Renal pelvis (tissue), 4 donors: ENCODE data around the gene ZBTB8OS. TPM values are rescaled to one million over a fixed set of nuclear protein-coding genes. Genes with fewer than 3 reads are reported as not detected.
A peak's percentile ranks its signal among the peaks of the same experiment; 100 is the strongest.

Source experiments
- DNase-seq: peaks from one replicate; pipeline ENCODE4 v3.0.0-alpha.2; 2013
- polyA plus RNA-seq, 3 donors: library from polyadenylated mRNA; unstranded; fragments of 120-200 nt; gene quantifications; one replicate each; pipeline ENCODE4 v1.2.1, GENCODE V29; 2013; ENCODE audit not compliant: insufficient read length in 3 of 3

ZBTB8OS gene
- polyA plus RNA-seq, 3 donors: 36.1 to 42.6 (median 36.7) TPM

DNA sequence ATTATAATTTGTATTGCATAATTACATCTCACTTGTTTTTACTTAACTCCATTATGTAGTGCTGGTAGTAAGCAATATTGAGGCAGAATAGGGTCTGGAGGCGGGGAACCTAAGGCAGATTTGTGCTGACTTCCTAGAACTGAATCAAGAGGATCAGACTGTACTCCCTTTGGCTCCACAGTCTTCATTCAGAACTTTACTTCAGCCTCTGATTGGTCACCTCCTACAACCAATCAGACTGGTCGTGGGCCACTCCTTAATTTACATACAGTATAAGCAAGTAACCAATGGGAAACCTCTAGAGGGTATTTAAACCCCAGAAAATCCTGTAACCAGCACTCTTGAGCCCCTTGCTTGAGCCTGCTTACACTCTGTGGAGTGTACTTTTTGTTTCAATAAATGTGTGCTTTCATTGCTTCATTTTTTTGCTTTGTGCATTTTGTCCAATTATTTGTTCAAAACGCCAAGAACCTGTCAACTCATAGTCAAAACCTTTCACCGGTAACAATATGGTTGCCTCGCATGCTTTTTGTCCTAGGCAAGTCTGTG is 31.6 kb downstream of the ZBTB8OS start:
- no peak for DNase-seq

DNA sequence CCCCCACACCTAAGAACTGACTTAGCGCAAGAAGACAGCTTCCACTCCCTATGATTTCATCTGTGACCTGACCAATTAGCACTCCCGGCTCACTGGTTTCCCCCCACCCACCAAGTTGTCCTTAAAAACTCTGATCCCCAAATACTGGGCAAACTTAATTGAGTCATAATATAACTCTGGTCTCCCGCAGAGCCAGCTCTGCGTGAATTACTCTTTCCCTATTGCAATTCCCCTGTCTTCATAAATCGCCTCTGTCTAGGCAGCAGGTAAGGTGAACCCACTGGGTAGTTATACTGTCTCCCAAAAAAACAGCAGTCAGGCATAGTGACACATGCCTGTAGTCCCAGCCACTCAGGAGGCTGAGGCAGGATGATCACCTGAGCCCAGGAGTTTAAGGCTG is 36.9 kb downstream of the ZBTB8OS start:
- no peak for DNase-seq

DNA sequence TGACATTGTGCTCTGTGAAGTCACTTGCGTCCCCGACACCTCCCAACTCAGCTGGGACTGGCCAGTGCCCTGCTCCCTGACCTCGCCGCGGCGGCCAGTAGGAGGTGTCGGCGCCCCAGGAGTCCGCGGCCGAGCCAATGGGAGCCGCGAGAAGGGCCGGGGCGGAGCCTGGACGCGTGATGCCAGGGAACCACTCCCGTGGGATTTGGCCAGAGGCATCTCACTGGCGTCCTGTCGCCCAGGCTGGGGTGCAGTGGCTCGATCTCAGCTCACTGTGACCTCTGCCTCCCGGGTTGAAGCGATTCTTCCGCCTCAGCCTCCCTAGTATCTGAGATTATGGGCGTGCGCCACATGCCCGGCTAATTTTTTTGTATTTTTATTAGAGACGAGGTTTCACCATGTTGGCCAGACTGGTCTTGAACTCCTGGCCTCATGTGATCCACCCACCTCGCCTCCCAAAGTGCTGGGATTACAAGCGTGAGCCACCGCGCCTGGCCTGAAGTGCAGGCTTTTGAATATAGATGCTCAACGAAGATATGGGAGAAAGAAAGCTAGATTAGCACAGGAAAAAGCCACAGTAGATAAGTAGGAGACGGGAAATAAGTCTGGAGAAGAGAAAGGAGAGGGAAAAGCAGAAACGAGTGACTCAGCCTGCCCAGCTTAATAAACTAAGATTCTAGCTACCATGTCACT is 38.0 kb downstream of the ZBTB8OS start:
- DNase-seq: peak; percentile 52

DNA sequence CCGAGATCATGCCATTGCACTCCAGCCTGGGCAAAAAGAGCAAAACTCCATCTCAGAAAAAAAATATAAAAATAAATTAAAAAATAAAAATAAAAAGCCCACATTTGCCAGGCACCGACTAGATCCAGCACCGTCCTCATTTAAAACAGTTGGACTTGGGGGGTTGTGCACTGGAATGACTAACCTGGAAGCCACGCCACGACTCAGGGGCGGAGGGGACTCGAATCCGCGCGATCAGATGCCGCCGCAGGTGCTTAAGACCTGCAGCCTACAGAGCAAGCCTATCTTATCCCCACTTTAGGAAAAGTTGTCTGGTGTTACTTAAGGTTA is 38.5 kb downstream of the ZBTB8OS start:
- DNase-seq: no peak

DNA sequence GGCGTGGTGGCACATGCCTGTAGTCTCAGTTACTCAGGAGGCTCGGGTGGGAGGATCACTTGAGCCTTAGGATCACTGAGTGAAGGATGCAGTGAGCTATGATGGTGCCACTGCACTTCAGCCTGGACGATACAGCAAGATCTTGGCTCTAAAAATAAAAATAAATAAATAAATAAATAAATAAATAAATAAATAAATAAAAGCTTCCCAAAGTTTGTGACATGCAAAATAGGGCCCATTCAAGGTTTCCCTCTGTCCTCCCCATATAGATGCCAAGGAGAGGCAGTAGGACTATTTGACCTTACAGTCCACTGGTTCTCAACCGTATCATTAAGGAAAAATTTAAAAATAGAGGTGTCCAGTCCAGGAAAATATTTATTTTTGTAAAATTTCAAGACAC is 41.2 kb downstream of the ZBTB8OS start:
- DNase-seq: no peak

DNA sequence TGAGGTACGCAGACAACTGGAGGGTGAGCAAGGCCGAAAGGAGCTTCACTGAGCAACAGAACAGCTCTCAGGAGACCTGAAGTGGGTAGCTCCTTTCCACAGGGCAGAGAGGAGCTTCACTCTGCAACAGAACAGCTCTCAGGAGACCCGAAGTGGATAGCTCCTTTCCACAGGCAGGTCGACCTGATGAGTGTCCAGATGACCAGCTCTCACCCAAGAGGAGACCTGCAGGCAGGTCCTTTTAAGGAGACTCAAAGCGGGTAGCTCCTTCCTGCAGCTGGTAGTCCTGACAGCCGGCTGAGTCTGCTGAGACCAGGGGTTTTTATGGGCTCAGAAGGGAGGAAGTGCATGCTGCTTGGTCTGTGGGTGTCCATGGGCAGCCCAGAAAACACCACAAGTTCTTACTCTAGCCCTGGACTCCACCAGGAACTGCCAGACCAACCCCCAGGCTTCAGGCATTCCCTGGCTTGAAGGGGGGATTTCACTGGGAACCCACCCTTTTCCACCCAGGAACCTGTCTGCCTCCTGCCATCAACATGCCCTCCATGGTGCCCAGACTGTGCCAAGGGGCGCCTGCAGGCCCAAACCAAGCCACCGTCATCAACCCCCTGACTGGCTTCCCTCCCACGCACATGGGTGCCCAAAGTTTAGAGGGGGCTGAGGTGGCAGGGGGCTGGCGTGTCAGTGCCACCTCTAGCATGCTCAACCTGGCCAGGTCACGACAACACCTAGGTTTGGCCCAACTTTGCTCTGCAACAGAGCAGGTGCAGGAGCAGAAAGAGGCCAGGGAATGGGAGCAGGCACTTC is 43.6 kb downstream of the ZBTB8OS start:
- DNase-seq: no peak

DNA sequence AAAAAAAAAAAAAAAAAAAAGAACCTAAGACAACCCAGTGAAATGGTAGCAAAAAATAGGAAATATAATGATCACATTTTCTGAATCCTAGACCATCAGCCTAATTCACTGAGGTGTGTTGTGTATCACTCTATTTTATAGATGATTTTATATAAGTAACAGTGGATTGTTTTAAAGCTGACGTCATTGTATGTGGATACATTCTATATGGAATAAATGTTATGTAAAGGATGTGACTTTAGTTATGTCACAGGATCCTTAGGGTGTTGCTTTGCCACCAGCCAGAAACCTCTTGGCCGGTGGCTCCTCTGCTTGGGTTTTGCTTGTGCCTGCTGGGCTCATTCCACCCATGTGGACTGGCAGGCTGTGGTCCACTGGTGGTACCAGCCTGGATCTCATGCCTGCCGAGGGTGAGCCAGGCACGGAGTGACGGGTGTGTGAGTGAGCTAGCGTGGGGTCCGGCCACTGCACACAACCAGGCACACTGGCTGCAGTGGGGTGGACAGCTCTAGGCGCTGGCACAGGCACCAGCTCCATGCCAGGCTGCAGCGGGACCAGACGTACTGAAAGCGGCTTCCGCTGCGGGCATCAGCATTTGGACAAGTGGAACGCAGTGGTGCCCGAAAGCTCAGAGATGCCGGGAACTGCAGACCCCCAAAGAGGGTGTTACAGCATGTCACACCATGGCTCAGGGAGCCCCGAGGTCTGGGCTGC is 44.5 kb downstream of the ZBTB8OS start:
- no peak for DNase-seq

DNA sequence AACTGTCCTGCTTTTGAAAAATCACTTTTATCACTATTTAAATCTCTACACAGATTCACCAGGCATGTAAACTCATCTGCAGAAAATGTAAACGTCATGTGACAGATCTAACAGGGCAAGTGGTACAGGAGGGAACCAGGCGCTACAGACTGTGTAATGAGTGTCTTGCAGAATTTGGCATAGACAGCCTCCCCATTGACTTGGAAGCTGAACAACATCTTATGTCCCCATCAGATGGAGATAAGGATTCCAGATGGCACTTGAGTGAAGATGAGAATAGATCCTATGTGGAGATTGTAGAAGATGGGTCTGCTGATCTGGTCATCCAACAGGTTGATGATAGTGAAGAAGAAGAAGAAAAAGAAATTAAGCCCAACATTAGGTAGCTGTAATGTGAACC is 50.3 kb downstream of the ZBTB8OS start:
- DNase-seq: no peak

DNA sequence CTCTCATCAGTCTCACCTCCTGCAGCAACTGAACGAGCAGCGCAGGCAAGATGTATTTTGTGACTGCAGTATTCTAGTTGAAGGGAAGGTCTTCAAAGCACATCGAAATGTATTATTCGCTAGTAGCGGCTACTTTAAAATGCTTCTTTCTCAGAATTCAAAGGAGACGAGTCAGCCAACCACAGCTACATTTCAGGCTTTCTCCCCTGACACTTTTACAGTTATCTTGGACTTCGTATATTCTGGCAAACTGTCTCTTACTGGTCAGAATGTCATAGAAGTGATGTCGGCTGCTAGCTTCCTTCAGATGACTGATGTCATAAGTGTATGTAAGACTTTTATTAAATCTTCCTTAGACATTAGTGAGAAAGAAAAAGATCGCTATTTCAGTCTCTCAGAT is 57.4 kb downstream of the ZBTB8OS start:
- no peak for DNase-seq

DNA sequence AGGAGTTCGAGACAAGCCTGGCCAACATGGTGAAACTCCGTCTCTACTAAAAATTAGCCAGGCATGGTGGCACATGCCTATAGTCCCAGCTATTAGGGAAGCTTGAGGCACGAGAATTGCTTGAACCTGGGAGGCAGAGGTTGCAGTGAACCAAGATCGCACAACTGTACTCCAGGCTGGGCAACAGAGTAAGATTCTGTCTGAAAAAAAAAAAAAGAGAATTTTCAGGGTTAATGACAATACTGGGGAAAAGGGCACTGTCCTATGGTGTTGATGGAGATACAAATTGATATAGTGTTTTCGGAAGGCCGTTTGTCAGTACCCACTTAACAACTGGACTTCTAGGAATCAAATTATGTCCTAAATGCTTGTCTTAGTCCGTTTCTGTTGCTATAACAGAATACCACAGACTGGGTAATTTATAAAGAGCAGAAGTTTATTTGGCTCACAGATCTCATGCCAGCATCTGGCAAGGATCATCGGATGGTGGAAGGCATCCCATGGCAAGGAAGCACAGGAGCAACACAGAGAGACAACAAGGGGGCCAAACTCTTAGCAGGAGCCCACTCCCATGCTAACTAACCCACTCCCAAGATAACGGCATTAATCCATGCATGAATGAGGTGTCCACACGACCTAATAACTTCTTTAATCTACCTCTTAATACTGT is 69.9 kb downstream of the ZBTB8OS start:
- DNase-seq: no peak

Other genes with a start within 250 kb of the ZBTB8OS start
- 1 to 10 TPM; 1.2 to 2.3 (median 1.9) TPM for gene ZBTB8B, start 185.5 kb downstream of the ZBTB8OS start, polyA plus RNA-seq
- gene ZBTB8A, start 111.1 kb downstream of the ZBTB8OS start, polyA plus RNA-seq: 10 to 100 TPM; 12.9 to 18.5 (median 16.4) TPM
- gene RBBP4, start 658 bp upstream of the ZBTB8OS start, polyA plus RNA-seq: 100 to 1,000 TPM; 308 to 325 (median 312) TPM
- 1 to 10 TPM; 1.3 to 1.9 (median 1.7) TPM for gene SYNC, start 52.2 kb upstream of the ZBTB8OS start, polyA plus RNA-seq
- 10 to 100 TPM; 55.7 to 65.3 (median 62.2) TPM for gene YARS1, start 166.8 kb upstream of the ZBTB8OS start, polyA plus RNA-seq
- 10 to 100 TPM; 24.6 to 43.0 (median 42.1) TPM for gene S100PBP, start 167.1 kb upstream of the ZBTB8OS start, polyA plus RNA-seq
- gene FNDC5, start 220.4 kb upstream of the ZBTB8OS start, polyA plus RNA-seq: 10 to 100 TPM; 44.2 to 54.0 (median 52.3) TPM
- 1 to 10 TPM in 1 of 3 donors, under 1 TPM in 2; 0.15 to 1.4 (median 0.62) TPM for gene HPCA, start 235.9 kb upstream of the ZBTB8OS start, polyA plus RNA-seq